Stimulated activated CD4-positive, alpha-beta T cell treated with anti-CD3 and anti-CD28 coated beads, TNF-alpha, amount 100 ng/mL, for 24 hours (primary cell): ENCODE measurements around the gene RPA1.
A peak's percentile ranks its signal among the peaks of the same experiment; 100 is the strongest.

Experiments
- DNase-seq, 3 experiments: peaks; one replicate each; pipeline ENCODE4 v3.0.0-alpha.2; 2020; ENCODE audit warnings: low read depth in 3 of 3

The RPA1 gene

DNA sequence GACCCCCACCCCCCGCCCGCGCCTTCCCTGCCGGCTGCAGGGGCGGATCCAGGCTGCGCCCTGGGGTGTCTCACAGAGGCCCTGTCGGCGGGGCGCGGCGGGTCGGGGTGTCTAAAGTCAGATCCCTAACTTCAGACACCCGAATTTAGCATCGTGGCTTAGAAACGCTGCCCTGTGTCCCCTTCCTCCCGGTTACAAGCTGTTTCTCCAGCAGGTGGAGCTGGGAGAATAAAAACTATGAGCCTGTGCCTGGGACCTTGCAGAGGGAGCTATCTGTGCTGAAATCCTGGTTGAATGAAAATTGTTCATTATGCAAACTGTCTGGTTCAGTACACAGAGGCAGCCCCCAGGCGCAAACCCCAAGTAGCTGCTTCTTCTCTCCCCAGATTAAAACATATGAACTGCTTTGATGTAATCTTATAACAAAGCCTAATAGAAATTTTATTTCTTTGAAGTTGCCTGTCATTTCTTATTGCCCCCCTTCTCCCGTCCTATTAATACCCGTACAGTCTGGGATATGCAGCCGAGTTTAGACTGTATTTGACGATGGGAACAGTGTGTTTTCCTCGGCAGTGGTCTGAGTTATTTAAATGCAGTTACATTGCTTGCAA, 79.0 kb downstream of the RPA1 start:
- DNase-seq: peak; percentile 5 to 34 (median 16)

DNA sequence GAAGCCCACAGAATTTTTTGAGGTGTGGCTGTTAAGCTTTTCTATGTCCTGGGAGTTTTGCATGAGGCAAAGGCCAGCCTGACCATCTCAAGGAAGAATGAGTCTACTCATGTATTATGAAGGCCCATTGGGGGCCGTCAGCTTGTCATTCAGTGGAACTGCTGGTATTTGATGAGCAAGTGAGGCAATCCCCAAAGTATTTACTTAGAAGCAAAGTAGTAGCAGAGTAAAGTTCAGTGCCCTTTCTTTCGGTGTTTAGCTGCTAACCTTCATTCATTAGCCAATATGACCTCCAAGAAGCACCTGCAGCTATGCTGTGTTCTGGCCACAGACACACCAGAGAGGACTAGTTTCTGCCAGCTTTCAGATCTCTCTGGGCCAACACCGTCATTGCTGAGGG, 80.2 kb downstream of the RPA1 start:
- no peak for DNase-seq

DNA sequence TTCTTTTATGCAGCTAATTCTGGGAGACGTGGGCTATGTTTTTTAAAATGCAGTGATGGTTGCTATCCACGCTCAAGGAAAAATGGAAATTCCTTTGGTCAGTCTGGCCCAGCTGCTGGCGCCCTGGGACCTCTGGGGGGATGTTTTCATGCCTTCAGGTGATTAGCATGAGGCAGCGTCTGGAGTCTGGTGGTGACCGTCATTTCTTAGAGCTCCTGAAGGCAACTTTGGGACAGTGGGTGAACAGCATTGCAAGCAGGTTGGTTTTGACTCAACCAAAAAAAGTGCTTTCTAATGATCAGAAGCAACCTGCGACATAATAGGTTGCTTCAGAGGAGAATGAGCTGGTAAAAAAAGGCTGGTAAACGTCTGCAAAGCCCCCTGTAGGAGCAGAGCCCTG, 82.3 kb downstream of the RPA1 start:
- no peak for DNase-seq

- no peak for DNase-seq
Measured at GRCh38 chr17:1913702-1914101, 83.9 kb downstream of the RPA1 start.

DNA sequence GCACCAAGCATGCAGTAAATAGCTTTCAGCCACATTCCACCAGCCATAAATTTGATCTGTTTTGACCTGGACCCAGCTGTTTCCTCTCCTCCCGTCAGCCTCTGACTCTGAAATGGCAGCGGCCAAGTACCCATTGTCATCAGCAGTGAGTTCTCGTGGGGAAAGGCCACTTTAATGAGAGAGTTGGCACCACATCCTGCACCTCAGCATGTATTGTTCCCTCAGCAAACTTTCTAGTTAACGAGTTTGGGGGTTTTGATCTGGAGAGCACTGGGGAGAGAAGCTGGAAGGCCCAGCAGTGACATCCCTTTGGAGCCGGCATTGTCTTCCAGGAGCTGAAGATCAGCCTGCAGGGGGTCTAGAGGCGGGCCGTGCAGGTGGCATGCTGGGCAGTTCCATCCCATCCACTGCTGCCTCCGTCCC, 84.9 kb downstream of the RPA1 start:
- no peak for DNase-seq

GRCh38 chr17:1915889-1916288, 86.1 kb downstream of the RPA1 start:
- DNase-seq: no peak

DNA sequence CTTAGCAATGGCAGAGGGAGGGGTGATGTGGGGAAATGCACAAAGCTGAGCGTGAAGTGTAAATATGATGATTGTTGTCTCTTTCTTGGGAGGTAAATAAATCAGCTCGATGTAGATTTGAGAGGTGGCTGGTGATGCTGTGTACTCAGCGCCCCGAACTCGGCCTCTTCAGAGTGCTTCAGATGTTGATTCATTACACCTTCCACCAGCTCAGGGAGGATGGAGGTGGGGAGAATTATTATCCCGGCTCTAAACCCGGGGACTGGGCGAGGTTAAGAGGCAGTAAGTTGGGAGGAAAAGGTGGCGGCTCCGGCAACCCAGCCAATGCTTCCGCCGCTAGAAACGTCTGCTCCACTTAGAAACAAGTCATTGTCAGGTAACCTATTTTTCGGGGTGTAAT, 86.5 kb downstream of the RPA1 start:
- DNase-seq: no peak

- no peak for DNase-seq
Measured at GRCh38 chr17:1916963-1917715, 87.3 kb downstream of the RPA1 start.

GRCh38 chr17:1918346-1919162, 88.7 kb downstream of the RPA1 start:
- no peak for DNase-seq

DNA sequence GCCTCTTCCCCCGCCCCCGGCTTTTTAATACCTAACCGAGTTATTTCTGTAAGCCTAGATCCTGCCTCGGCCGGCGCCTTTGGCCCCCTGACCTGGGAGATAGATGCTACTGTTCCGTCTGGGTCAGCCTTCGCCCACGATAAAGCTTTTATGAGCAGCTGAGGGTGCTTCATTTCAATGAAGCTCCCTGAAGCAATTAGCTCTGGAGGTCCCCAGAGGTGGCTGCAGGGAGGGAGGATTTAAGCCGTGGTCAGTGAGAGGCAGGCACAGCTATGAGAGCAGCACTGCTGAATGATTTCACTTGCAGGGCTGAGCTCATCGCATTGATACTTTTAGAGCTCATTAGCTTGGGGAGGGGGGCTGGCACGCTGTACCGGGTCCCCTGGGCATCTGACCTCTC, 89.4 kb downstream of the RPA1 start:
- DNase-seq: no peak

DNA sequence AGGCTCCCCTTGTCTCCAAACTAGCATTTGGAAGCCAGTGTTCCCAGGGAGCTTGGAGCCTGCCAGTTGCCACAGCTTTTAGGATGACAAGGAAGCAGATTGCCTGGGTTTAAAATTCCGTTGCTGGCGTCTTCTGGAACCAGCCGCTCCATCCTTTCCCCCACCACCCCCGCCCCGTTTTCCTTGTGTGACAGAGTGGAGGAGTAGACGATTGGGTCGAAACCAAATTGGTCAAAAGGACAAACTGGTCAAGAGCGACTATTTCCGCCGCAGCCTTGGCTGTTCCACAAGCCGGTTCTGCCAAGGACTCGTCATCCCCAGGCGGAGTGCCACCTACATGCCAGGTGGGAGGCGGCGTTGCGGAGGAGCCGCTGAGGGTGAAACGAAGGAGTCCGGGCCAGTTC, 91.1 kb downstream of the RPA1 start:
- no peak for DNase-seq

DNA sequence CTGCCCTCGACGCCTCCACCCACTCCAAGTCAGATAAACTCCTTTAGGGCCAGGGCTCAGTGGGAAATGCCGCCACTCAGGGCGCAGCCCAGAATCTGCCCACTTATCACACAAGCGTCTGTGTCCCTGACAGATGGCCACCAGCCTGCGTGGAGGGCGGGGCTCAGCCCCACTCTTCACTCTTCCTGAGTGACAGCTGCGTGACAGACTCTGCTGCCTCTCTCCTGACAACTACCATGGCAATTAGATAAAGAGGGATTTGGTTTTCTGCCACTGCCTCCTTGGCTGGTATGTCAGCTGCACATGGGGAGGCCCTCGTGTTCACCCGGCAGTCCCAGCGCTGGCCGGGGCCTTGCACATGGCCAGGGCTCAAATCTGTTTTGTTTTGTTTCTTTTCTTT, 99.2 kb downstream of the RPA1 start:
- no peak for DNase-seq

- DNase-seq: no peak
Measured at GRCh38 chr17:1930337-1930645, 100.5 kb downstream of the RPA1 start.

- no peak for DNase-seq
Measured at GRCh38 chr17:1931844-1932579, 102.2 kb downstream of the RPA1 start.

GRCh38 chr17:1933875-1934715, 104.3 kb downstream of the RPA1 start:
- no peak for DNase-seq

DNA sequence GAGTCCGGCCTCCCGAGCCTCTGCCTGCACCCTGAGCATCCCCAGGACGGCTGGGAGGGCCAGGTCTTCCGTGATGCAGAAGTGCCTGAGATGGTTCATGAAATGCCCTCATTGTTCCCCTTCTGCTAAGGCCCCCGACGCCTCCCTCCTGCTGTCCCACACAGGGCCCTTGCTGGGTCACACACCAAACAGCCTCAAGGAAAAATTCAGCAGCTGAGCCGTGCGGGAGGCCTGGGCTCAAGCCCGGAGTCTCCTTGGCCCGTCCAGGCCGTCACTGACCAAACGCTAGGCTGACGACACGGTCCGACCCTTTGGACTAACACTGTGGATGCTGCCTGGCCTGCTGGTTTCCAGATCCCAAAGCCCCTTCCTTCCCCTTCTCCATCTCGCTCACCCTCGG, 105.1 kb downstream of the RPA1 start:
- DNase-seq: no peak

DNA sequence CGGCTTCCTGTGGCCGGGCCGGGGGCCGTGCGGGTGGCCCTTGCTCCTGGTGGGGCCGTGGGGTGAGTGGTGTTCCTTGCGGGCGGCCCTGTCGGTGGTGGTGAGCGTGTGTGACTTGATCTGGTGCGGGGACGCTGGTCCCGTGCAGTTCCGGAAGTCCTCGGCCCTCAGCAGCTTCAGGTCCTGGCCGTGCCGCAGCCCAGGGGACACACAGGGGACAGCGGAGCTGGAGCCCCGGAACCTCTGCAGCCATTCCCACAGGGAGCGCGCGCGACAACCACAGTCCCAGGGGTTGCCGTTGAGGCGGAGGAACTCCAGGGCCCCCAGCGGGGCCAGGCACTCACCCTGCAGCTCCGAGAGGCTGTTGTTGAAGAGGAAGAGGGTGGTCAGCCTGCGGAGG, 107.0 kb downstream of the RPA1 start:
- DNase-seq: no peak

GRCh38 chr17:1937461-1937860, 107.7 kb downstream of the RPA1 start:
- no peak for DNase-seq

GRCh38 chr17:1939981-1940809, 110.4 kb downstream of the RPA1 start:
- DNase-seq: no peak

DNA sequence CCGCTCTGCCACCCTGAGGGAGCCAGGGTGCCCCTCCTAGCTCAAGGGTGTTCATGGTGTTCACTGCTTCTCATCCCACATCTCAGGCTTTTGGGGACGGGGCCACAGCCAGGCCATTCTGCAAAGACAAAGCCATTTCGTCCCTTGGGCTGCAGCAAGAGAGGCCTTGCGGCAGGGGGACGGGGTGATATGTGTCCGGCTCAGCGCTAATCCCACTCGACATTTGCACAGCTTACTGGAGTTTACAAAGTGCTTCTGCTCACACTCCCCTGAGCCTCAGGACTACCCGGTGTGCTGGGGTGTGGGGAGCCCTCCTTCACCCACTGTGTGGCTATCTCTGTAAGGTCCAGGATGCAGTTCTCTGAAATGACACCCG, 111.0 kb downstream of the RPA1 start:
- no peak for DNase-seq
